GM19468 (cell line): Measurements from ENCODE around the gene PFKP.

Source experiments
- ATAC-seq: cut with Tn5 transposase; IDR thresholded peaks from one replicate; pipeline ENCODE4 v1.9.1; 2021; ENCODE audit warnings: mild to moderate bottlenecking, moderate library complexity, moderate number of reproducible peaks; ENCODE audit not compliant: unreplicated experiment; ENCODE audit errors: extremely low read depth

Gene PFKP

DNA sequence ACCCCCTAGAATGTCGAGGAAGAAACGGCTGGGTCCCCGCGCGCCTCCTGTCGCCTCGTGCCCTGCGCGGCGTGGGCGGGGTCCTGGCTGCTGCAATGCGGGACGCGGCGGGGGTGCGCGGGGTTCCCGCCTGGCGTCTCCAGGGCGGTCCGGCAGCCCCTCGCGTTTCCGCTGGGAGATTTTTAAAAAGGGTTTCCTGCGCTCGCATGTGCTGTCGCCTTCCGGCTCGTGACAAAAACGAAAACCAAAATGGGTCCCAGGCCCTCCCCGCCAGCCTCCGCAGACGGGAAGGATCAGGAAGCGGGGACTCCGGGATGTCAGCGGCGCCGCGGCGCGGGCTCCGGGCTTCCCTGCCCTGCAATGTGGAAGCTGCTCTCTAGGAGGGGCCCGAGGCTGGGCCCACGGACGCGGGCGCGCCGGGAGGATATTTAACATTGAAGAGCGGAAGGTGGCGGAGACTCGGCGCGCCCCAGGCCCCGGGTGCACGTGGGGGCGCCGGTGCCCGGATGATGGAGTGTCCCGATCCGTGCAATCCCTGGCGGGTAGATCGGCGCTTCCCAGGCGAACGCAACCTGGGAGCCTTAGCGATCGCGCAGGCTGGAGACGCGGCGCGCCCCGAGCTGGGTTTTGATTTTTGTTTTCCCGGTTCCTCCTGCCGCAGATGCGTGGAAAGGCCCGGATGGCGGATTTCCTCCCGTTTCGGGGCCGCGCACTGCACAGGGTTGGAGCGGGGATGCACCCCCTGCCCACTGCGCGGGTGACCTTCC is 1.0 kb downstream of the PFKP start:
- peak; percentile 27 for ATAC-seq

DNA sequence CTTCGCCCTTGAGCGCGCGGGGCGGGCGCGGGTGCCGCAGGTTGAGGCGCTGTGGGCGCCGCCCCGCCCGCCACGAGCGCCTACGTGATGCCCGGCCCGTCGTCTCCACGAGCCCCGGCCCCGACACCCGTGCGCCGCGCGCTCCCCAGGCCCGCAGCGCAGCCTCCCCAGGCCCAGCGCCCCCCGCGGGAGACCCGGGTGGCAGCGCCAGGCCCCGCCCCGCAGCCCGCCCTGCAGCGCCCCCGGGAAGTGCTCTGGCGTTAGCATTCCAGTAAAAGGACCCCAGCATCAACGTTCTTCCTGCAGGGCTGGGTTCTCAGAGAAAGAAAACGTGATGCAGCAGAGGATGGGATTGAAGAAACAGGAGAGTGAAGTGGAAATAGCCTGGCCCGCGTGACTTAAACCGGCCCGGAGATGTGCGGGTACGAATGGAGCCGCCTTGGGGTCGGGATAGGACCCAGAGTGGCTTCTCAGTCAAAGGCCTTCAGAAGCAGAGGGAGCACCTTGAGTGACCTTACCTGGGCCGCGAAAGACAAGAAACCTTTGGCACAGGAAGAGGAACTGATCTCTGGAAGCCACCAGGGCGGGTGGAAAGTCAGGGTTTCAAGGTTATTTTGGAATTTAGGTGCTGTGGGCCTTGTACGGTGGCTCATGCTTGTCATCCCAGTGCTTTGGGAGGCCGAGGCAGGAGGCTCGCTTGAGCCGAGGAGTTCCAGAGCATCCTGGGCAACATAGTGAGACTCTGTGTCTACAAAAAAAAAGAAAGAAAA is 1.8 kb downstream of the PFKP start:
- no peak for ATAC-seq

DNA sequence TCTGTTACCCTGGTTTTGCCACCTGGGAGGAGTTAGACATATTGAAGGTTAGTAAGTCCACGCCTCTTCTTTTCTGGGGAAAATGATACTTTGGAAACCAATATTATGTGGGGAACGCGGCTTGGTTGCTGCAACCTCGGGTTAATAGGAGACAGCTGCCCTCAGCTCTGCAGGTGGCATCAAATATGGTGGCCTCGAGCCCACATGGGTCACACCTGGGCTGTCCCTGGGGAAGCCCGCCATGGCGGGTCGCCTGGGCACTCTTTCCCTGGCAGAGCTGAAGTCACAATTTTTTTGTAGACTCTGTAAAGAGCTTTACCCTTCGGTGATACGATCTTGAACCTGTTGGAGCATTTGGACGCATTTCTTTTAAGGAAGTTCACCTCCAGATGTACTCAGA is 2.5 kb downstream of the PFKP start:
- no peak for ATAC-seq

DNA sequence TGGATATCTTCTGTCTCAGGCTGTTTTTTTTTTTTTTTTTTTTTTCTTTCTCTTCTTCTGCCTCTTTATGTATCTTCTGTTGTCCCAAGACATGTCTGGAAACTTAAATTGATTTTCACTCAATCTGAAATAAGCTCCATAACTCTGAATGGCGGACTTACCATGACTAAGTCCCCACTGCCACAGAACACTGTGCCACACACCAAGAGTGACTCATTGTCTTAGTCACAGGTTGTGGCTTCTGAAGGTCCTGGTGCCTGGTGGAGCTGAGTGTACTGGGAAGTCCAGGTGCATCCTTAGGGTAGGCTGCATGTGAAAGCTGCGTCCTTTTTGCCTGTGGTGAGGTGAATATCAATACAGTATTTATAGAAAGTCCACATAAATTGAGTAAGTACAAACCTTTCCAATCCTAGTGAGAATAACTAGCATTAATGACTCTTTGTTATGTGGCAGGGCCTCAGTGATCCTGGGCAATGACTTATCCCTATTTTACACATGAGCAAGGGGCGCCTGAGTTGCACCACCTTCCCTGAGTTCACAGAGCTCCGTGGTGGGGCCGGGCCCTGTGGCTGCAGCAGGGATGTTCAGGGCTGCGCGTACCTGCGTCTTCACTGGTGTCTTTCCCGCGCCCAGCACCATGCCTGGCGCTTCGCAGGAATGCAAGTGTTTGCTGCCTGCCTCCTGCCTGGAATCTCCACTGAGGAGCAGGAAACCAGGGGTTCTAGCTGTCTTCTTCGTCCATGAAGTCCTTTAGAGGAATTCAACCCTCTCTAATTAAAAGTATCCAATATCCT is 4.3 kb downstream of the PFKP start:
- ATAC-seq = no peak

DNA sequence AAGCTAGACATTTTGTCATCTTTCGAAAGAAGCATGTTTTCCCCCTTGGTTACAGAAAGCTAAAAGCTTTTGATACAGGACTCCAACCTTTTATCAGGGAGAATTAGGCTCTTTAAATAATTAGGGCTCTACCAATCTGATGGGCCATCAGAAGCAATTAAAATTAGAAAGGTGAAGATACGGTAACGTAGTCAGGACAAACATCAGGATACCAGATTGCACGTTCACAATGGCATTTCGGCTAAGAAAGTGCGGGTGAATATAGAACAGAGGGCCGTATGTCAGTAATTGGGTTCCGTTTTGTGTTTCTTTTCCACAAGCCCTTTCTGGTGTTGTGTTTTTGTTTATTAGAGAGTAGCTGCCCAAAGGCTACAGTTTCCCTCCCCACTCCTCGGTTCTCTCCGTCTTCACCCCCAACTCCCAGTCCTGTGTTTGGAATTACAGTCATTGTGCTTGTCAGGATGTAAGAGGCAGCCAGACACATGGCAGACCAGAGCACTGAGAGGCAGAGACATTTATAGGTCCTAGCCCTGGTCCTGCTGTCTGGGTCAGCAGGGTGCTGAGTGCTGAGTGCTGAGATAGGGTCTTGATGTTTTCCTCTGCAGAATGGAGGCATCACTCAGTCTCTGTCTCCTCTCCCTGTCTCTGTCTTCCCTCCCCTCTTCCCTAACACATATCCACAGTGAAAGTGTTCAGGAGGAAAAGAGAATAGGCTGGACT is 5.5 kb downstream of the PFKP start:
- ATAC-seq = no peak

DNA sequence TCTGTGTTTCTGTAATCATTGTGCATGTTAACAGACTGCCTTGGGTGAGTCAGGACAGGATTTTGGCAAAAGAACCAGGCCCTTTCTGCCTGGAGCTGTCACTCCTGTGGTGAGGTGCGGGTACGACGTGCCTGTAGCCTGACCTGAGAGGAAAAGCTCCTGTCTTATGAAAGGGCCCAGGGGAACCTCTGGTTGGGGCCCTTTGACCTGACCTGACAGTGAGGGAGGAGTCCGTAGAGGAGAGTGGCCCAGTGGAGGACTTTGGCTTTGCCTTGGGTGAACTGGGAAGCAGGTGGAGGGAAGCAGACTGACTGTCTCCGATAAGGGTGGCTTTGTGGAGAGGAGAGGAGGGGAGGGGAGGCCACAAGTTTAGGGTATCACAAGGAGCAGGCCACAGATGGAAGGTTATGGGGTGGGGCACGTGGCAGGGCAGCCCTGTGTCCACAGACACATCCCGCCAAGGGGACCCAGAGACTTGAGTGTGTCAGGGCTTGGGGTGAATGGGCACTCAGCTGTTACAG is 6.9 kb downstream of the PFKP start:
- no peak for ATAC-seq

DNA sequence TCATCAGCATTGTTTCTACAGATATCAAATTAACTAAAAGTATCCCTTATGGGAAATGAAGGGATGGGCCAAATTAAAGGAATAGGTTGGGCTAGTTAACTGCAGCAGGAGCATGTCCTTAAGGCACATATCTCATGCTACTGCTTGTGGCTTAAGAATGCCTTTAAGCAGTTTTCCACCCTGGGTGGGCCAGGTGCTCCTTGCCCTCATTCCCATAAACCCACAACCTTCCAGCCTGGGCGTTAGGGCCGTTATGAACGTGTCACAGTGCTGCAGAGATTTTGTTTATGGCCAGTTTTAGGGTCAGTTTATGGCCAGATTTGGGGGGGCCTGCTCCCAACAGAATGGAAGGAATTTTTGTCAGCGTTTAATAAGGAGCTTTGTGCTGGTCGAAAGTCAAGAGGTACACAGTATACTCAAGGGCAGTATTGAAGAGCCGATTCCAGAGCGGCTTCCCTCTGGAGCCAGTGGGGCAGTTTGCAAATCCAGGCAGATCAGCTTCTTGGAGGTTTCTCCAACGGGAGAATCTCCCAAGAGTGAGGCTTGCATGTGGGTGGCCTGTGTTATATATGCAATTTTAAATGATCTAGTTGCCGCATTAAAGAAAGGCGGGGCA is 7.7 kb downstream of the PFKP start:
- no peak for ATAC-seq

DNA sequence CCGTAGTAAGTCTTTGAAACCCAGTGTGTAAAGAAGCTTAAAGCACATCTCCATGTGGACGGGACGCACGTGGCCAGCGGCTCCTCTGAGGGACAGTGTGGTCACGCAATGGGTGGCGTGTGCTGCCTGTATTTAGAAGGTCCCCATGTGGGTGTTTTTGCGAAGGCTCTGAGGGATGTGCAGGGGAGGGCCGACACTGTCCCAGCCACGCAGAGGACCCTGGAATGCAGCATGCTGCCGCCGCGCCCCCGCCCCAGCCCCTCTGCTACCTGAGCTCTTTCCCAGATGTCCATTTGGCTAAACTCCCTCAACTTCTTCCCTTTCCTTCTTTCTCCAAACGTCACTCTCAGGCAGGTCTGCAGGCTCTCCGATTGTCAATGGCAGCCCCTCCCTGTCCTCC is 8.8 kb downstream of the PFKP start:
- ATAC-seq = no peak

DNA sequence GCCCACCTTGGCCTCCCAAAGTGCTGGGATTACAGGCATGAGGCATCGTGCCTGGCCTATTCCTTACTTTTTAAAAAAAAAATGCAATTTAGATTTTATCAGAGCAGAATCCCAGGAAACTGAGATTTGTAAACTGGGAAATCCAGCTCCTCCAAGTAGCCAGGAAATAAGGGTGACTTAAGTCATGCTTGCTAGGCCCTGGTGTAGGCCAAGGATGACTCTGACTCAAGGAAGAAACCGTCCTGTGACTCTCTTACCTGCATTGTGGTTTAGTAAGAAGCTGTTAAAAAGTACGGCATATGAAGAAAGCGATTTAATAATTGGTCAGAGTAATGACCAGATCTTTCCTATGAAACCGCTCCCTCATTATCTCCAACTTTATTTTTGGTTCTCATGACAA is 10.2 kb downstream of the PFKP start:
- no peak for ATAC-seq

DNA sequence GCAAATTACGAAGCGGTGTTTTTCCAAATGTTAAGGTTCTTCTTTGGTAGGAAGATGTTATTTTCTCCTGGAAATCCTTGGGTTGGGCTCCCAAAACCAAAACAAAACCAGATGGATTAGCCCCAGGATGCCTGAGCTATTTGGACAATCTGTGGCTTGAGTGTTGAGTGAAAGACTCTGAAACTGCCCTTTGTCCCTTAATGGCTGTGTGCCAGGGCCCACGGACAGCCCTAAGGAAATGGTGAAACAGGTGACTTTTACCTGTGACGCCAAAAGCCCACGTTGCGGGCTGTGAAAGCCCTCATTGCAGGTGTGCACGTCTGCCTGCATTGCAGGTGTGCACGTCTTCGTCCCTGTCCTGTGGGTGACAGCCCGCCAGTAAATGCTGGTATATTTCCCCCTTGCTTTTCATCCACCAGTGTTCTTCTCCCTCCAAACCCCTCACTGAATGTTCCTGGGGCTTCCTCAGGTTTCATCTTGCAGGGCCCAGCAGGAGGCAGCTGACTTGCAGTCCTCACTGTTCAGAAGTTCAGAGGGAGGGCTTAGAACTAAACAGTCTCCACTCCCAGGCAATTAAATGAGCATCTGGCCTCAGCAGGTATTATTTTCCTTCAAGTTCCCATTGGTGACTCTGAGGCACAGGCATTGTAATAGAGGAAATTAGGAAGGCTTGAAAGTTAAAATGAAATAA is 10.7 kb downstream of the PFKP start:
- no peak for ATAC-seq

DNA sequence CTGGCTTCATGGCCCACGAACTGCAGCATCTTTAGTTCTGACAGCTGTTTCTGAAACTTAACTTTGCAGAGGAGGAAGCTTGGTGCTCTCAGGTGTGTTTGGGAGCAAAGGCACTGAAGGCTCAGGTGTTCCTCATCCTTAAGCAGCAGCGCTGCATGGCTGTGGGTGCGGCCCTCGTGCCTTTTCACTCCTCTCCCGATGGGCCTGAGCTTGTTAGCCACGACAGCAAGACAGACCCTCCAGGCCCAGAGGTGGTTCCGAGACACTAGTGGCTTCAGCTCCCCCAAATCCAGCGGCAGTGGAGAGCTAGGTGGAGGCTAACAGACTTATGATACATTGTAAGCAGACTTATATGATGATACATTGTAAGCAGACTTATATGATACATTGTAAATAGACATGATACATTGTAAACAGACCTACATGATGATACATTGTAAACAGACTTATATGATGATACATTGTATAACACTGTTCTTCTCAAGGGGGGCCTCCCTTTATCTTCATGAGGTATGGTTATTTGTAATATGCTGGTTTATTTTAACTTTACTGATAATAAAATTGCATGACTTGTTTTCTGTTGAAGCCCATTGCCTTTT is 14.1 kb downstream of the PFKP start:
- no peak for ATAC-seq

DNA sequence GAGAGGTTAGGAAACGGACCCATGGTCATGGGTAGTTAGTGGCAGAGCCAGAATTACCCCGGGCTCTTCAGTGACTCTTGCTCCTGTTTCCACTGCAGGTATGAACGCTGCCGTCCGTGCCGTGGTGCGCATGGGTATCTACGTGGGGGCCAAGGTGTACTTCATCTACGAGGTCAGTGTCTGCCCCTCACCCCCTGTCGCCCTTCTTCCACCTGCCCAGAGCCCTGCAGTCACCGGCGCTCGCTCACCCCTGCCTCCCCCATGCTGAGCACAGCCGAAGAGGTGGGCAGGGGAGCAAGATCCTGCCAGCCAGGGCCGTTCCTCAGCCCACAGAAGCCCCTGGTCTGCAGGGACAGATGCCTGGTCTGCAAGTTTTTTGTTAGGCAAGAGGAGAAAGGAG is 14.9 kb downstream of the PFKP start:
- no peak for ATAC-seq

DNA sequence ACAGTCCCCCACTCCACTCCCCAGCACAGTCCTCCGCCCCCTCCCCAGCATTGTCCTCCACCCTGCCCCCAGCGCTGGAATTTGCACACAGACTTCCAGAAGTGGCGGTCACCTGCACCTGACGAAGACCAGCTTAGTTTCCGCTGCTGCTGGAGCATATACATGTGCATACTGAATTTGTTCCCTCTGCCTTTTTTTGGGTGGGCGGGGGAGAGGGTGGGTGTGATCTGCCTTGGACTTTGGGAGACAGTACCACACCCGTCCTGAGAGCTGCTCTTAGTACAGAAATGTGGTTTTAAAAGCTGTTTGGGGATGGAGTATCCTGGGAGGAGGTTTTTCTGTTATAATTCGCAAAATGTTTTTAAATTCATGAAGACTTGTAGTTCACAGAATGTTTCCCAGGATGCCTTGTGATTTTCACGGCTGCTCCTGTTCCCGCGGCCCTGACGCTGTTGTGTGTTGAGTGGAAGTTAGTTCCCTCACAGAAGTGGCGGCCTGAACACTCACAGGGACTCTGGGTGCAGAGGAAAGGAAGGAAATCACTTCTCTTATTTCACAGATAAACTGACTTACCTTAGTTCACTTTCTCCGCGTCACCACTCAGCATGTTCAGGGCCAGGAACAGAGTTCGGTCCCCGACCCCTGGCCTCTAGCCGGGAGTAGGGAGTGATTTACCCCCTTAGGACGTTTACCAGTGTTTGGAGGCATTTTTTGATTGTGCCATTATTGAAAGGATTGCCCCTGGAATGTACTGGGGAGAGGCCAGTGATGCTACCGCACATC is 18.6 kb downstream of the PFKP start:
- ATAC-seq = no peak

DNA sequence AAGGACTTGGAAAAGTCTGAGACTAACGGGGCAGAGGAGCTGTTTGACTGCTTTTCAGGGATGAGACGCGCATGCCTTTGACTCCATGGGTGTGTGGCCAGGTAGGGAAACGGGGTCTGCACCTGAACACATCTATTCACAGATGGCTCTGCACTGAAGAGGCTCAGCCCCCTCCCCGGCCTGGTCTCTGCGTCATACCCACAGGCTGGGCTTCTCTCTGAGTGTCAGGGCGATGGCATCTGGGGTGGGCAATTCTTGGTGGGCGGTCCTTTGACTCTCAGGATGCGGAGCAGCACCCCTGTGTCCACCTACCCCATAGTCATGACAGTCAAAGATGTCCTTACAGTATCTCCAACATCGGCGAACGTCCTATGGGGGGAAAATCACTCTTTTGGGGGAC is 23.0 kb downstream of the PFKP start:
- no peak for ATAC-seq

DNA sequence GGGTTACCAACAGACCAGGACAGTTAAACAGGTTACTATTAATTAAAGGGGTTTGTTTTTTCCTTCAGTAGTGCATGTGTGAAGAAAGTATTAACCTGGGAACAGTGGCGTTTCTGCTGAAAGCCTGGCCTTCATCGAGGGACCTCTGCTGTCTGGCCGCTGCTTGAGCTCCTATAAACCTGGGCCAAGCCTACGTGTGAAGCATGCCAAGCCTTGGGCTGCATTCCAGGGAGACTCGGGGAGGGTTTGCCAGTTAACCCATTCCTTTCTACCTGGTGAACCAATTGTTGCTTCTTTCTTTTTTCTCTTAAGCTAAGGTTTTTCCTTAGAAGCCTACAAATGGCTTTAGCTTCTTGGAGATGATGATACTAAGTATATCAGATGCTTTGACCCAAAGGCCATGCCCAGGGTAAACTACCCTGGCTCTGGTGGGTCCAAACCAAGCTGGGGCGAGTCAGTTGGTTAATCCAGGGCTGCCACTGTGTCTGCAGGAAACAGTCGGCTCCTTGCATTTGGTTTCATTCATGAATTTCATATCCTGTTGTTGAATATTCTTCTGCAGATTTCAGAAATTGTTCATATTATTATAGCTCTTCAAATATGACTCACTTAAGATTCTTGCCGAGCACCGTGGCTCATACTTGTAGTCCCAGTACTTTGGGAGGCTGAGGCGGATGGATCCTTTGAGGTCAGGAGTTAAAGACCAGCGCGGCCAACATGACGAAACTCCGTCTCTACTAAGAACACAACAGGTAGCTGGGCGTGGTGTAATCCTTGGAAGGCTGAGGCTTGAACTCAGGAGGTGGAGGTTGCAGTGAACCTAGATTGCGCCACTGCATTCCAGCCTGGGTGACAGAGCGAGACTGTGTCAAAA is 23.8 kb downstream of the PFKP start:
- ATAC-seq = no peak

DNA sequence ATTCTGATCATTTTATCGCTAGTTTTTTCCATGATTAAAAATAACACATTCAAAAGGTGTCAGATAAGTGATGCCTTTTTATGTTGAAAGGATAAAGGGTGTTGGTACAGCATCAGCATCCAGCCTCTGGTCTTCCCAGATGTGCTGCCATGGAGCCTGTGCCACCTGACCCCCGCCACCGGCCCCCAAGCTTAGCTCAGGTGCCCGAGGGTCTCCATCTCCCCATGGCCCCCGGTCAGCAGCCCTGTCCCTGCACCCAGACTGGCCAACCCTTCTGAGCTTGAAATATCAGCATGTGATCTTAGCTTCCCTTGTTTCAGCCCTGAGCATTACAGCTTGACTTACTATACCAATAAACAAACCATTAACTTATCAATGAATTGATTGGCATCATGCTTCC is 24.6 kb downstream of the PFKP start:
- no peak for ATAC-seq

DNA sequence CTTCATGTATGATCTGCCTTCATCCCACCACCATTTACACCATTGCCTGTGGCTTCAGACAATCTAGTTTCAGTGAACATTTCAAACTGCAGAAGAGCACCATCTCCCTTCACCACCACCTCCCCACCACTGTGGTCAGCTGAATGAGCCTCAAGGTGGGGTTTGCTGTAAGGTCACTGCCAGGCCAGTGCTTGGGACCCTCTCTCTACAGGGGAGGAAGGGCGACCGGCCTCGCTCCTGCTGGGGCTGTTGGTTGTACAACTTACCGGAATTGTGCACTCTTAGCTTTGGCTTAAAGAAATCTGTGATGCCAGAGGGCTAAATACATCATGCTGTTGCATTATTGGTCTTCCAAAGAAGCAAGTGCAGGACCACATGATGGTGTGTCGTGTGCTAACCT is 26.6 kb downstream of the PFKP start:
- no peak for ATAC-seq
